Measurements from ENCODE around the gene KIAA1217.

KIAA1217 gene

DNA sequence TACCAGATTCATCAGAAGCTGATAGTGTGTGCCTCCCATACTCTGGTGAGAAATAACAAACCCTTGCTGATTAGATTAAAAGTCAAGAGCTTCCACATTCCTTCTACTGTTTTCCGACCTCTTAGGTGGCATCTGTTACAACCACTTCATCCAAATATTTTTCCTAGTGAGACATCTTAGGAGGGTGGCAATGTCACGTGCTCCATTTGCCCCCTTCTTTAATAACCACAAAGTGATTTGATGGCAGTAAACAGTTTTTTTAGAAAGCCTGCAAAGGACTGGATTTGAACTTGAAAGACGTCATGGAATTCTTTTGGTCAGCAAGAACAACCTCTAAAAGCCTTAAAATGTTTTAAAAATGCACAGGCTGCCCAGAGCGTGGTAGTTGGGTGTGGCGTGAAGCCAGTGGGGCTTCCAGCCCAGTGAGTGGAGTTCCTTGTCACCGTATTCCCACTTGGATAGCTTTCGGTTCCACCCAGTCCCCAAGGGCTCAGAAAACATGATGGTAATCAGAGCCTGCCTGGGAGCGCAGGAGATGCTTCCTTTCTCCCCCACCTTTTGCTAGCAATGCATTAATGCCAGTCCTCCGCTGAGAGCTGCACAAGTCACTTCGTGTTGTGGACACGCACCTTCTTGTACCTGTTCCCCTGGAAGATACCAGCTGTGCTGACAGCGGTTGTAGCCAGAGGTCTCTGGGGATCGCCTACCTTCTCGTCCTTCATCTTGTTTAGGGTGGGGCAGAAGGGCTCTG is 256.4 kb downstream of the KIAA1217 start:
- no peak for DNase-seq
- H3K27ac ChIP-seq: no peak overlapping the region
- peaks cover 0 to 12% (median 5%) of the 10 kb centered on the region in 4 donors for H3K4me1 ChIP-seq
- no peak overlapping the region for H3K4me3 ChIP-seq
- no peaks in the 10 kb centered on the region for H3K27me3 ChIP-seq
- TF ChIP-seq, protein P1, sequence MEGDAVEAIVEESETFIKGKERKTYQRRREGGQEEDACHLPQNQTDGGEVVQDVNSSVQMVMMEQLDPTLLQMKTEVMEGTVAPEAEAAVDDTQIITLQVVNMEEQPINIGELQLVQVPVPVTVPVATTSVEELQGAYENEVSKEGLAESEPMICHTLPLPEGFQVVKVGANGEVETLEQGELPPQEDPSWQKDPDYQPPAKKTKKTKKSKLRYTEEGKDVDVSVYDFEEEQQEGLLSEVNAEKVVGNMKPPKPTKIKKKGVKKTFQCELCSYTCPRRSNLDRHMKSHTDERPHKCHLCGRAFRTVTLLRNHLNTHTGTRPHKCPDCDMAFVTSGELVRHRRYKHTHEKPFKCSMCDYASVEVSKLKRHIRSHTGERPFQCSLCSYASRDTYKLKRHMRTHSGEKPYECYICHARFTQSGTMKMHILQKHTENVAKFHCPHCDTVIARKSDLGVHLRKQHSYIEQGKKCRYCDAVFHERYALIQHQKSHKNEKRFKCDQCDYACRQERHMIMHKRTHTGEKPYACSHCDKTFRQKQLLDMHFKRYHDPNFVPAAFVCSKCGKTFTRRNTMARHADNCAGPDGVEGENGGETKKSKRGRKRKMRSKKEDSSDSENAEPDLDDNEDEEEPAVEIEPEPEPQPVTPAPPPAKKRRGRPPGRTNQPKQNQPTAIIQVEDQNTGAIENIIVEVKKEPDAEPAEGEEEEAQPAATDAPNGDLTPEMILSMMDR (IDR thresholded peaks at IDR 0.05): no peak
- intact Hi-C loops (cut with DNase I; ENCODE audit: low total_unique reads): no loop called here
- H3K36me3 ChIP-seq: no peaks in the 10 kb centered on the region
- H3K9me3 ChIP-seq: no peaks in the 10 kb centered on the region

DNA sequence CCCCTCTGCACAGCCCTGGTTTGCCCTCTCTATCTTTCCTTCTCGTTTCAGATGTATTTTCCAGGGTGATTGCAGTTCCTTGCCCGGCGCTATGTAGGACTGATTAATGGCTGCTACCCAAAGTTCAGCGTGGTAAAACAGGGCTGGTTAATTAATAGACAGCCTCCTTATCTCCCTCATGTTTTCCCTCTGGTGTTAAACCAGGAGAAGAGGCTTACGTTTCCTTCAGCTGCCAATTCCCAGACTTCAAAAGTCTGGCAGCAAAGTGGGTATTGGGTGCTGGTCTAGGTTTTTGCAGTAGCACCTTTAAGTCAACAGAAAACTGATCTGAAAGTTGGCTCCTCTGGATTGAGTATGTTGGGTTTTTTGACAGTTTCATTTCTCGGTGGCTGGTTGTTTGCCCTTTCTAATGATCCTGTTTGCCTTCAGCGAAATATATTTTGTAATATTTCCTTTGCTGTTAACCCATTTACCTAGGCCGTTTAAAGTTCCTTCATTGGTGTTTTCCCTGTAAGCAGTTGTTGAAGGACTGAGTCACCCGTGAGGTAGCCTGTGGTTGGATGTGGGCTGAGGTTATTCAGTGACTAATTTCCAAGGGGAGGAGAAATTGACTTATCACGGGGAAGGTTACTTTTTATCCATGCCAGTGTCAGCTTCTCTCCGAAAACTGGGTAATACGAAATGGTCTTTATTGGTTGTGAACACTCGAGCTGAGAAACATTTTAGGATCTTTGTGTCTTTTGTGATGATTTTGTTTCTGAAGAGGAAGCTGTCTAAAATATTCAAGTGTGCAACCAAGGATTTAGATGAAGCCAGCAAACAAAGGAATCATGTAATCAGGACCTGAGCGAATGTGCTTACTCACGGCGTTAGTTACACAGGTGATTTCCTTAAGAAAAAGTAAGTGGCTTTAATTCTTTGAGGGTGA is 257.2 kb downstream of the KIAA1217 start:
- H3K27me3 ChIP-seq: no peaks in the 10 kb centered on the region
- H3K4me1 ChIP-seq: peaks cover 0 to 14% (median 5%) of the 10 kb centered on the region in 4 donors
- no peaks in the 10 kb centered on the region for H3K36me3 ChIP-seq
- H3K4me3 ChIP-seq: no peak overlapping the region
- no peaks in the 10 kb centered on the region for H3K9me3 ChIP-seq
- H3K27ac ChIP-seq: no peak overlapping the region
- no peak for DNase-seq
- TF ChIP-seq, protein P1 (IDR thresholded peaks at IDR 0.05): no peak
- intact Hi-C loops (cut with DNase I; ENCODE audit: low total_unique reads): no loop called here

DNA sequence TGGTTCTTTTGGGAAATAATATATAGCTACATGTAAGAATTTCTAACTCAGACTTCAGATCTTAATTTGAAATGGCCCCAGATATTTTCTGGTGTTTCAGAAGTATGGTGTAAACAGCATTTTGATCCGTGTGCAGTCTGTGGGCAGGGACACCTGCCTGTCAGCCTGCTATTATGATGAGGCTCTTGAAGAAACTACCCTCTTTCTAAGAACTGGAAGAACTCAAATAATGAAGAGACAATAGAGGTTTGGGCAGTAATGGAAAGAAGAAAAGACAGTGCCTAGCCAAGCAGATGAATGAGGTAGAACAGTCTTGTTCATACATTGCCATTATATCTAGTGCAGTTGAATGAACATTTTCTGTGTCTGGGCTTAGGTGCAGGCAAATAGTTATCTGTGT is 258.2 kb downstream of the KIAA1217 start:
- Histone ChIP-seq H3K27me3 (no peaks in the 10 kb centered on the region), H3K4me3 (no peak overlapping the region), H3K4me1 (peaks cover 0 to 14% (median 5%) of the 10 kb centered on the region in 4 donors), H3K9me3 (no peaks in the 10 kb centered on the region), H3K36me3 (no peaks in the 10 kb centered on the region), H3K27ac (no peak overlapping the region)
- TF ChIP-seq, protein P1 (IDR thresholded peaks at IDR 0.05): no peak
- intact Hi-C loops (cut with DNase I; ENCODE audit: low total_unique reads): no loop called here
- no peak for DNase-seq

DNA sequence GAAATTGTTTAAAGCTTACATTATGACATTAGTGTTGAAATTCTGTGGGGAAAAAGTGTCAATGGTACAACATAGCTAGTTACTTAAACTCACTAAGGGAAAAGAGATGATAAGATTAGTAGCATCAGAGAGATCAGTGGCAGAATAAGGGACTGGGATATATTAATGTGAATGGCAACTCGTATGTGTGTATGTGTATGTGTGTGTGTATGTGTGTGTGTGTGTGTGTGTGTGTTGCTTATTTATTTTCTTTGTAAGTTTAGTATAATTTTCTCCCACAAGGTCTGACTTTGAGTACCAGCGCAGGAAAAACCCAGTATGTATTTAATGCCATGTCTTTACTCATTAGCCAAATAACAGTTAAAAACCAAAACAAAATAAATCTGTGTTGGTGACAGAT is 258.7 kb downstream of the KIAA1217 start:
- no peak overlapping the region for H3K27ac ChIP-seq
- DNase-seq: no peak
- TF ChIP-seq, protein P1 (IDR thresholded peaks at IDR 0.05): no peak
- intact Hi-C loops (cut with DNase I; ENCODE audit: low total_unique reads): no loop called here
- H3K36me3 ChIP-seq: peaks cover 0 to 4% (median 0%) of the 10 kb centered on the region in 3 donors
- no peaks in the 10 kb centered on the region for H3K9me3 ChIP-seq
- H3K27me3 ChIP-seq: no peaks in the 10 kb centered on the region
- H3K4me3 ChIP-seq: no peak overlapping the region
- H3K4me1 ChIP-seq: peaks cover 0 to 14% (median 5%) of the 10 kb centered on the region in 4 donors

DNA sequence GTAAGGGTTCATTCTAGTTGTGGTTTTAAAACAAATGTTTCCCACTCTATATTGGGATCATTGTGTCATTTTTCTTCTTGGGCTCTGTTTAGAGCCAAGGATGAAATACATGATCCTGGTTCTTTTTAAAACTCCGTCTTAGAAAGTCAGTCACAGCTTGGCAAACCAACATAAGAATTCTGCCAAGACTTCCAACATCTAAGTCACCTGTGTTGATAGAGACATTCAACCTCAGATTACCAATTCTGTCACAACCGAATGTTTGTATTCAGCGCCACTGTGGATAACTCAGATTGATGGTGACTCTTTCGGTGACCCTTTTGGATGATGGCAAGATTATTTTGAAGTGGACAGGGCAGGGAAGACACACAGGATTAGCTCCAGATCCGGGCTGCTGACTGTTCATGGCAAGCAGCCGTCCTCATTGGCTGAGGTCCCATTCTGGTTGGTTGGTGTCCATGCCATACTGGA is 259.4 kb downstream of the KIAA1217 start:
- Histone ChIP-seq H3K4me1 (peaks cover 0 to 14% (median 5%) of the 10 kb centered on the region in 4 donors), H3K27me3 (no peaks in the 10 kb centered on the region), H3K9me3 (no peaks in the 10 kb centered on the region), H3K36me3 (peaks cover 0 to 11% (median 0%) of the 10 kb centered on the region in 3 donors), H3K4me3 (no peak overlapping the region), H3K27ac (no peak overlapping the region)
- TF ChIP-seq, protein P1 (IDR thresholded peaks at IDR 0.05): no peak
- intact Hi-C loops (cut with DNase I; ENCODE audit: low total_unique reads): no loop called here
- DNase-seq: no peak

Data from tibial artery (tissue), 4 donors.